ENCODE data around the gene ATF5.
A peak's percentile ranks its signal among the peaks of the same experiment; 100 is the strongest.

The ATF5 gene

GRCh38 chr19:49913720-49914119 lies 15.3 kb upstream of the ATF5 start:
- no peak for TF ChIP-seq CTCF (IDR thresholded peaks at IDR 0.05; ENCODE audit: low read depth, low read length, missing control alignments)
- DNase-seq (ENCODE audit: low read depth) = no peak
- in situ Hi-C loops (cut with HindIII; ENCODE audit: low sequenced_read_pairs) = loop anchor here (5.0 kb wide), 1 partner anchor 94 kb away; no protein-coding TSS in a partner anchor
- H3K4me3 ChIP-seq (ENCODE audit: low read depth, low read length) = no peak overlapping the region

DNA sequence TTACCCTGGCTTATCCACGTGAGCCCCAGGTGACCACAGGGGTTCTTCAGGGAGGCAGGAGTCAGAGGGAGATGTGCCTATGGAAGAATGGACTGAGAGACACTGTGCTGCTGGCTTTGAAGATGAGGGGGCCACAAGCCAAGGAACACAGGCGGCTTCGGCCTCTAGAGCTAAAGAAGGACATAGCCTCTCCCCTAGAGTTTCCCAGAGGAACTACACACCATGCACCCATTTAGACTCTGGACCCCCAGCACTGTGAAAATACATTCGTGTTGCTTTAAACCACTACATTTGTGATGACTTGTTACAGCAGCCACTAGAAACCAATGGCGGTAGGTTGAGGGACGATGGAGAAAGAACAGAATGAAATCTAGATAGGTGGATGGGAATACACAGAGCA lies 13.7 kb upstream of the ATF5 start:
- H3K4me3 ChIP-seq (ENCODE audit: low read depth, low read length) = no peak overlapping the region
- no peak for TF ChIP-seq CTCF (IDR thresholded peaks at IDR 0.05; ENCODE audit: low read depth, low read length, missing control alignments)
- in situ Hi-C loops (cut with HindIII; ENCODE audit: low sequenced_read_pairs) = no loop called here
- no peak for DNase-seq (ENCODE audit: low read depth)

DNA sequence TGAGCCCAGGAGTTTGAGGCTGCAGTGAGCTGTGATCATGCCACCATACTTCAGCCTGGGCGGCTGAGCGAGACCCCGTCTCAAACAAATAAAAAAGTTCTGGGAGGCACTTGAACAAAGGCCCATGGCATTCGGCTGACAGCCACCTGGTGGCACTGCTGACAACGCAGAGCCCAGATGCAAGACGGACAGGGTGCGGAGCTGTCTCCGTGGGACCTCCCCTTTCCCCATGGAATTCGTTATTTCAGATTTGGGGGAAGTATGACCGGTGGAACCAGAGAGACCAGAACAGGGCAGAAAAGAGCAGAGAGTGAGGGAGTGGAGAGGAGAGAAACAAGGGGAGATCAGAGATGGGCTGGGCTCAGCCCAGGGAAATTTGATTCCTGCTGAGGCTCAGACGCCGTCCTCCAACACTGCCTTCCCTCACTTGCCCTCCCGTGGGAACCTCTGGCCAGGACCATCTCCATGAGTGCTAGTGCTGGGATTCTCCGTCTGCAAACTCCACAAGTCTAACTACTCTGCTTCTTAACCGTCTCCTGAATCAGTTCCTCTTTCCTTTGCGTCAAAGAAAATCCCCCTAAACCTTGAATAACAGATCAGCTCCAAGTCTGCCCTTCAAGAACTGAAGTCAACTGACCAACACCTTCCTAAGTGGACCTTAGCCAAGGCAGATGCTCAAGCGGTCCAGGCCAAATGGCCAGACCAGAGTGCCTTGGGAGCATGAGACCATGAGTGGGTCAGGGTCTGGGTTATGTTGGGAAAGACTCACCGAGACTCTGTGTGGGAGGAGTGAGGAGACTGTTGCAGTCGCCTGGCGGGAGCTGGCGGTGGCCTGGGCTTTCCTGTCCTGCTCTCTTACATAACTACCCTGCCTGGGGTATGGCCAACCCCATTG lies 11.9 kb upstream of the ATF5 start:
- no peak for DNase-seq (ENCODE audit: low read depth)
- in situ Hi-C loops (cut with HindIII; ENCODE audit: low sequenced_read_pairs) = no loop called here
- TF ChIP-seq CTCF (IDR thresholded peaks at IDR 0.05; ENCODE audit: low read depth, low read length, missing control alignments) = peak; percentile 19
- no peak overlapping the region for H3K4me3 ChIP-seq (ENCODE audit: low read depth, low read length)

DNA sequence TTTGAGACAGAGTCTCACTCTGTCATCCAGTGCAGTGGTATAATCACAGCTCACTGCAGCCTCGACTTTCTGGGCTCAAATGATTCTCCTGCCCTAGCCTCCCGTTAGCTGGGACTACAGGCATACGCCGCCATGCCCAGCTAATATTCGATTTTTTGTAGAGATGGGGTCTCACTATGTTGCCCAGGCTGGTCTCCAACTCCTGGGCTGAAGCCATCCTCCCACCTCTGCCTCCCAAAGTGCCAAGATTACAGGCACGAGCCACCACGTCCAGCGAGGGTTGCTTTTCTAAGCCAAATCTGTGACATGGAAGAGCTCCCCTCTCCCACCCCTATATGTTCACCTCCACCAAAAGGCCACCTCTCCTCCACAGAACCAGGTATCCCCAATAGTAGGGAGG lies 10.9 kb upstream of the ATF5 start:
- in situ Hi-C loops (cut with HindIII; ENCODE audit: low sequenced_read_pairs) = no loop called here
- no peak for TF ChIP-seq CTCF (IDR thresholded peaks at IDR 0.05; ENCODE audit: low read depth, low read length, missing control alignments)
- no peak overlapping the region for H3K4me3 ChIP-seq (ENCODE audit: low read depth, low read length)
- DNase-seq (ENCODE audit: low read depth) = no peak

DNA sequence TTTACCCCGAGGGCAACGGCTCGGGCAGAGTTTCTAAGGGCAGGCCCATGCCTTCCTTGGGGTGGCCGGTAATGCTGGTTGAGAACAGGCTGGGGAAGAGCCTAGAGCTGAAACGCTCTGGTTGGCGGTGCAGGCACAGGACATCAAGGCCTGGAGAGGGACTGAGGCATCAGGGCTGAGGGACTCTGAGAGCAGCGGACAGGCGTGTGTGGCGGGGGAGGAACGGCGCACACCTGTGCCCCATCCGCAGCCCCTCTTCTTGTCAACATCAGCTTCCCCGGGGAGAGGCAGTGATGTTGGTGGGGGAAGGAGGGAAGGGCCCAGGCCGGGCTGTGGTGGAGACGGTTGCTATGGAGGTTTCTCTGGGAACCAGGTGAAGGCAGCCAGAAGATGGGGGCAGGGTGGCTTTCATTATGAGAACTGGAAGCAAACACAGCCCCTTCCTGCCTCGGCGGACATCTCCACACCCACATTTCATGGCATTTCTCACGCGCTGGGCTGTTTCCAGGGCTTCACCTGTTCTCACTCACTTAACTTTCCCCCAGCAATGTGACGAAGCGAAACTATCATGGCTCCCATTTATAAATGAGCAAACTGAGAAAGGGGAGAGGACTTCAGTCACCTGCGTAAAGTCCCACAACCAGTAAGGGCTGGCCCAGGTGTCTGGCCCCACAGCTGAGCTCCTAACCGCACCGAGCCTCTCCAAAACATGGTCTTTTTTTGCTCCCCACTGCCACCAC lies 8.2 kb upstream of the ATF5 start:
- TF ChIP-seq CTCF (IDR thresholded peaks at IDR 0.05; ENCODE audit: low read depth, low read length, missing control alignments) = no peak
- in situ Hi-C loops (cut with HindIII; ENCODE audit: low sequenced_read_pairs) = no loop called here
- H3K4me3 ChIP-seq (ENCODE audit: low read depth, low read length) = no peak overlapping the region
- no peak for DNase-seq (ENCODE audit: low read depth)

GRCh38 chr19:49921871-49922795 lies 6.9 kb upstream of the ATF5 start:
- H3K4me3 ChIP-seq (ENCODE audit: low read depth, low read length) = no peak overlapping the region
- no peak for TF ChIP-seq CTCF (IDR thresholded peaks at IDR 0.05; ENCODE audit: low read depth, low read length, missing control alignments)
- DNase-seq (ENCODE audit: low read depth) = no peak
- in situ Hi-C loops (cut with HindIII; ENCODE audit: low sequenced_read_pairs) = no loop called here
